HepG2 (cell line): Measurements from ENCODE around the gene C2orf49. TPM values are rescaled to one million over a fixed set of nuclear protein-coding genes. Genes with fewer than 3 reads are reported as not detected.

Experiments
- ATF7 ChIP-seq, 2 experiments: fragments of 450-650 bp in 1 of 2; sonication (generic) in 1 of 2; formaldehyde crosslinking in 1 of 2; IDR thresholded peaks; 2 replicates each; pipeline versions ENCODE4 v1.4.0 to v1.6.1; 2016 to 2020; ENCODE audit warnings: antibody characterized with exemption in 1 of 2, mild to moderate bottlenecking in 1 of 2, missing genetic modification reagents in 1 of 2
- DR1 ChIP-seq: sonication (generic); formaldehyde crosslinking; IDR thresholded peaks from 2 replicates; pipeline ENCODE4 v1.8.0; 2021; ENCODE audit warnings: mild to moderate bottlenecking, missing genetic modification reagents, inconsistent platforms
- KDM6A ChIP-seq: IDR thresholded peaks from 2 replicates; pipeline ENCODE4 v1.6.1; 2016; ENCODE audit warnings: low read depth
- KIAA2018 ChIP-seq: sonication (generic); formaldehyde crosslinking; IDR thresholded peaks from 2 replicates; pipeline ENCODE4 v1.5.0; 2020; ENCODE audit warnings: mild to moderate bottlenecking, missing genetic modification reagents, borderline replicate concordance
- MBD4 ChIP-seq: IDR thresholded peaks from 2 replicates; pipeline ENCODE4 v1.6.1; 2012; ENCODE audit warnings: low read length, inconsistent platforms, borderline replicate concordance
- MEIS1 ChIP-seq: sonication (generic); formaldehyde crosslinking; IDR thresholded peaks from 2 replicates; pipeline ENCODE4 v1.9.0; 2021; ENCODE audit warnings: mild to moderate bottlenecking, missing genetic modification reagents, moderate library complexity, borderline replicate concordance
- NAIF1 ChIP-seq: sonication (generic); formaldehyde crosslinking; IDR thresholded peaks from 2 replicates; pipeline ENCODE4 v1.5.0; 2020; ENCODE audit warnings: mild to moderate bottlenecking, missing genetic modification reagents, borderline replicate concordance
- NCOA1 ChIP-seq: sonication (generic); formaldehyde crosslinking; IDR thresholded peaks from 2 replicates; pipeline ENCODE4 v1.9.0; 2021; ENCODE audit warnings: missing genetic modification reagents
- NR1H2 ChIP-seq: sonication (generic); formaldehyde crosslinking; IDR thresholded peaks from 2 replicates; pipeline ENCODE4 v1.8.1; 2022; ENCODE audit warnings: low read depth, missing genetic modification reagents, borderline replicate concordance
- SCMH1 ChIP-seq: sonication (generic); formaldehyde crosslinking; IDR thresholded peaks from 2 replicates; pipeline ENCODE4 v1.9.0; 2021; ENCODE audit warnings: missing genetic modification reagents, mild to moderate bottlenecking, borderline replicate concordance
- TAF1 ChIP-seq: sonication (generic); formaldehyde crosslinking; IDR thresholded peaks from 2 replicates; pipeline ENCODE4 v1.4.0; 2020; ENCODE audit warnings: missing genetic modification reagents
- ZNF512B ChIP-seq: sonication (generic); formaldehyde crosslinking; IDR thresholded peaks from 2 replicates; pipeline ENCODE4 v1.5.1; 2020; ENCODE audit warnings: missing genetic modification reagents, mild to moderate bottlenecking, borderline replicate concordance
- ZNF670 ChIP-seq: sonication (generic); formaldehyde crosslinking; IDR thresholded peaks from 2 replicates; pipeline ENCODE4 v1.8.0; 2022; ENCODE audit warnings: mild to moderate bottlenecking, missing genetic modification reagents, borderline replicate concordance
- ZNF704 ChIP-seq: sonication (generic); formaldehyde crosslinking; IDR thresholded peaks from 2 replicates; pipeline ENCODE4 v1.8.1; 2023; ENCODE audit warnings: mild to moderate bottlenecking, inconsistent platforms, moderate library complexity, missing genetic modification reagents, borderline replicate concordance
- ZNF720 ChIP-seq: sonication (generic); formaldehyde crosslinking; IDR thresholded peaks from 2 replicates; pipeline ENCODE4 v1.4.0; 2020; ENCODE audit warnings: missing genetic modification reagents
- ZNF768 ChIP-seq: sonication (generic); formaldehyde crosslinking; IDR thresholded peaks from 2 replicates; pipeline ENCODE4 v1.4.0; 2020; ENCODE audit warnings: missing genetic modification reagents
- polyA plus RNA-seq, 8 experiments: library from polyadenylated mRNA; depleted of rRNA in 3 of 8; stranded (reverse) in 7 of 8; unstranded in 1 of 8; fragments of >200 nt; fragmentation: Illumina TruSeq in 4 of 8; extraction: Trizol in 4 of 8; gene quantifications; 2 replicates each; pipeline versions ENCODE4 v1.2.1 to v1.2.3, GENCODE V29; 2011 to 2016; ENCODE audit warnings: low read depth in 4 of 8, missing spikeins in 1 of 8, mixed read lengths in 1 of 8; ENCODE audit not compliant: insufficient read depth in 1 of 8
- total RNA-seq, 5 experiments: library from RNA; depleted of rRNA; stranded (reverse); fragments of >200 nt; fragmentation: Illumina TruSeq; extraction: Trizol; gene quantifications; 2 replicates each; pipeline ENCODE4 v1.2.3, GENCODE V29; 2016; ENCODE audit warnings: low read depth in 1 of 5

Gene C2orf49
- total and polyA plus RNA-seq, 2 of the 13 experiments (the other 11 are each of a cell fraction or from before 2014, with no cell fraction given), result 24.7 to 28.8 TPM

GRCh38 chr2:105337122-105338019 lies at the start of gene C2orf49 (continued):
- TF ChIP-seq KIAA2018 (CRISPR knock-in tag) (no peak), ZNF670 (CRISPR knock-in tag) (peak; percentile 66; the same call in 1 of the 2 replicates), ZNF768 (CRISPR knock-in tag) (0 out of 2 replicates have a peak, but pooled peaks have one; percentile 35), NCOA1 (no peak), MBD4 (no peak), NAIF1 (CRISPR knock-in tag) (no peak), TAF1 (CRISPR knock-in tag) (peak; percentile 64), ATF7 (IDR thresholded peaks at IDR 0.05) (peak; percentile 68; the same call in 1 of the 2 replicates), ATF7 (CRISPR knock-in tag; IDR thresholded peaks at IDR 0.05) (peak; percentile 78; the same call in 1 of the 2 replicates), KDM6A (CRISPR knock-in tag) (no peak), NR1H2 (no peak), SCMH1 (no peak), ZNF704 (CRISPR knock-in tag) (peak; percentile 54; the same call in 1 of the 2 replicates), DR1 (peak; percentile 64; the same call in 1 of the 2 replicates), MEIS1 (CRISPR knock-in tag) (no peak; the same call in 1 of the 2 replicates), ZNF512B (CRISPR knock-in tag) (no peak), ZNF720 (CRISPR knock-in tag) (no peak)
